Frontal cortex (tissue), 4 donors: ENCODE measurements around the gene ZNF20. TPM values are rescaled to one million over a fixed set of nuclear protein-coding genes. Genes with fewer than 3 reads are reported as not detected.
A peak's percentile ranks its signal among the peaks of the same experiment; 100 is the strongest.
"Not testable (repeated sequence)": the region's sequence is repeated elsewhere in the genome, so short reads cannot be mapped to it uniquely, and the experiment has no call there.

Source experiments
- DNase-seq, 2 donors: peaks; one replicate each; pipeline ENCODE4 v3.0.0; 2012; ENCODE audit warnings: low spot score in 2 of 2
- FAIRE-seq: peaks from 2 replicates; lab custom pipeline; 2012; peaks lifted over from hg19 to GRCh38; lab: Jason Lieb, UNC
- small RNA-seq: library from RNA; depleted of rRNA; stranded (forward); fragments of <200 nt; gene quantifications from one replicate; pipeline ENCODE3, GENCODE V24; 2014
- total RNA-seq: library from RNA; depleted of rRNA; stranded (reverse); fragments of >200 nt; gene quantifications from one replicate; pipeline ENCODE4 v1.2.3, GENCODE V29; 2014
- donor health status: control.
- donor health status: control.
- donor health status: control.

The ZNF20 gene
- total RNA-seq, 1 donor from 2014 or later = 6.1 TPM

DNA sequence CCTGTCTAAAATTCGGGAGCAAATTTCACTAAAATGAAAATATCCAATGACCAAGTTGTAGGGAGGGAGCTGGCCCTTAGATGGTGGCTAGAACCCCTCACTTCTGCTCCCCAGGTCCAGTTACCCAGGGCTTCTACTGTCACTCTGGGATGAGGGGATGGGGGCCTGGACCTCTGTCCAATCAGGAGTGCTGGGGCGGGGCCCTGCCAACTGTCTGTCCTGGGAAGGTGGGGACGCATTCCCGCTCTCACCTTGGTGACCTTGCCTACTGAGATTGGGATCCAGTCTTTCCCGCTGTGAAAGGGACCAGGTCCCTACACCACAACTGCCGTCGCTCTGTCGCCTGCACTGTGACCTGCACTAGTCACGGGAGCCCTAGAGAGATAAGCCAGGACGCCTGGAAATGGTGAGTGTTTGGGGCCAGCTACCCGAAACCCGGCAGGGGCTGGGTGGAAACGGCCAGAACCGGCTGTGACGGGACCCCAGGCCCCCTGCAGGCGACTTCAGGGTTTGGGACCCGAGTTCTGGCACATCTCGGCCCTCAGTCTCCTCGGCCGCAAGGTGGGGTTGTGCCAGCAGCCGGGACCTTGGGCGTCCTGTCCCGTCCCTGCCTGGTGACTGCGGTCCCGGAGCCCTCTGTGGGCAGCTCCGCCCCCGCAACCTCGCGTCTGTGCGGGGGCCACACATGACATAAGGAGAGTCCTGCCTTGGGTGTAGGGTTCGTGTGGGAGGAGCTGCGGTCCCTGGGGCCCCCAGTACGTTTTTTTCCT lies 22.8 kb downstream of the ZNF20 start:
- DNase-seq (no peak), FAIRE-seq (no peak)

DNA sequence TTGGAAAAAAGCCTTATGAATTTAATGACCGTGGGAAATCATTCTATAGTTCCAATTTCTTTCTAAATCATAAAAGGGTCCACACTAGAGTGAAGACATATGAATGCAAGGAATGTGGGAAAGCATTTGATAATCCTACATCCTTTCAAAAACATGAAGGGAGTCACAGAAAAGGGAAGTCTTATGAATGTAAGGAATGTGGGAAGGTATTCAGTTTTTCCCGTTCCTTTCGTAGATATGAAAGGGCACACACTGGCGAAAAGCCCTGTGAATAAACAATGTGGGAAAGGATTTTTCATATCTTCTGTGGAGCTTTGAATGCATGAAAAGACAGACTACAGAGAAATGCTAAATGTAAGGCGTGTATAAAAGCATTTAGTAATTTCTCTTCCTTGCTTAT lies 27.0 kb downstream of the ZNF20 start:
- DNase-seq (no peak), FAIRE-seq (no peak)

DNA sequence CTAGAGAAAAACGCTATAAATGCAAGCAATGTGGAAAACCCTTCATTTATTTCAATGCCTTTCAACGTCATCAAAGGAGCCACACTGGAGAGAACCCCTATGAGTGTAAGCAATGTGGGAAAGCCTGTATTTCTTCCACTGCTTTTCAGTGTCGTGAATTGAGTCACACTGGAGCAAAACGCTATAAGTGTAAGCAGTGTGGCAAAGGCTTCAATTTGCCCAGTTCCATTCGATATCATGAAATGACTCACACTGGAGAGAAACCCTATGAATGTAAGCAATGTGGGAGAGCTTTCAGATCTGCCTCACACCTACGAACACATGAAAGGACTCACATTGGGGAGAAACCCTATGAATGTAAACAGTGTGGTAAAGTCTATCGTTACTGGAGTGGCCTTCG lies 27.4 kb downstream of the ZNF20 start:
- DNase-seq = no peak
- no peak for FAIRE-seq

DNA sequence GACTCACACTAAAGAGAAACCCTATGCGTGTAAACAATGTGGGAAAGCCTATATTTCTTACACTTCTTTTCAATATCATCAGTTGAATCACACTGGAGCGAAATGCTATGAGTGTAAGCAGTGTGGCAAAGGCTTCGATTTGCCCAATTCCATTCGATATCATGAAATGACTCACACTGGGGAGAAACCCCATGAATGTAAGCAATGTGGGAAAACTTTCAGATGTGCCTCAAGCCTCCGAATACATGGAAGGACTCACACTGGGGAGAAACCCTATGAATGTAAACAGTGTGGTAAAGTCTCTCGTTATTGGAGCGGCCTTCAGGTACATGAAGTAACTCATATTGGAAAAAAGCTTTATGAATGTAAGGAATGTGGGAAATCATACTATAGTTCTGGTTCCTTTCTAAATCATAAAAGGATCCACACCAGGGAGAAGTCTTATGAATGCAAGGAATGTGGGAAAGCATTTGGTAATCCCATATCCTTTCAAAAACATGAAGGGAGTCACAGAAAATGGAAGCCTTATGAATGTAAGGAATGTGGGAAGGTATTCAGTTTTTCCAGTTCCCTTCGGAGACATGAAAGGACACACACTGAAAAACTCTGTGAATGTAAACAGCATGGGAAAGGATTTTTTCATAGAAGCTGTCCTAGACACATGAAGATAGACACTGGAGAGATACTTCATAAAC lies 28.1 kb downstream of the ZNF20 start:
- FAIRE-seq (no peak), DNase-seq (no peak)

DNA sequence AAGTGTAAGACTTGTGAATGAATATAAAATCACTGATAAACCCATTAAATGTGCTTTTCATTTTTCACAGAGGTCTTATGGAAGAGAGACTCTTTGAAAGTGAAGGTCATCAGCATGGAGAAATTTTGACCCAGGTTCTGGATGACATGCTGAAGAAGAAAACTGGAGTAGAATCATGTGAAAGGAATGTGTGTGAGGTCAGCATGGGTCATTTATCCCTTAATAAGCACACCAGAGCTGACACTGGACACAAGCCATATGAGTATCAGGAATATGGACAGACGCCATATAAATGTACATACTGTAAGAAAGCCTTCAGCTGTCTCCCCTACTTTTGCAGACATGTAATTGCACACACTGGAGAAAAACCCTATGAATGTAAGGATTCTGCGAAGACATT lies 29.0 kb downstream of the ZNF20 start:
- DNase-seq (no peak), FAIRE-seq (no peak)

DNA sequence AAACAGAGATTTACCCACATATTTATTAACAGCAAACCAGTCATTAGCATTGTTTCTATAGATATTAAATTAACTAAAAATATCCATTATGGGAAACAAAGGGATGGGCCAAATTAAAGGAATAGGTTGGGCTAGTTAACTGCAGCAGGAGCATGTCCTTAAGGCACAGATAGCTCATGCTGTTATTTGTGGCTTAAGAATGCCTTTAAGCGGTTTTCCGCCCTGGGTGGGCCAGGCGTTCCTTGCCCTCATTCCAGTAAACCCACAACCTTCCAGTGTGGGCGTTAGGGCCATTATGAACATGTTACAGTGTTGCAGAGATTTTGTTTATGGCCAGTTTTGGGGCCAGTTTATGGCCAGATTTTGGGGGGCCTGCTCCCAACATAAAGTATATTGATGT lies 36.2 kb downstream of the ZNF20 start:
- not testable (repeated sequence) for FAIRE-seq, DNase-seq

DNA sequence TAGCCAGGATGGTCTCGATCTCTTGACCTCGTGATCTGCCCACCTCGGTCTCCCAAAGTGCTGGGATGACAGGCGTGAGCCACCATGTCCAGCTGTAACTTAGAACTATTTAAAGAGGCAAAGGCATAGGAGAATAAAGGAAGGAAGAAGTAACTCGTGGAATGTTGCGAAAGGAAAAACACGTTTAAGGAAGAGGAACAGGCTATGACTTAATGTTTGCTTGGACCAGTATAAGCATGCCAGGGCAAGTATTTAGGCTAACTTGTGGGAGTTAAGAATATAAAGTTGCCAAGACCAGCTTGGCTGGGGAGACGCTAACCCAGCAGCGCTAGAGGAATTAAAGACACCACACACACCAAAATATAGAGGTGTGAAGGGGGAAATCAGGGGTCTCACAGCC lies 42.1 kb downstream of the ZNF20 start:
- DNase-seq = no peak
- FAIRE-seq = no peak

DNA sequence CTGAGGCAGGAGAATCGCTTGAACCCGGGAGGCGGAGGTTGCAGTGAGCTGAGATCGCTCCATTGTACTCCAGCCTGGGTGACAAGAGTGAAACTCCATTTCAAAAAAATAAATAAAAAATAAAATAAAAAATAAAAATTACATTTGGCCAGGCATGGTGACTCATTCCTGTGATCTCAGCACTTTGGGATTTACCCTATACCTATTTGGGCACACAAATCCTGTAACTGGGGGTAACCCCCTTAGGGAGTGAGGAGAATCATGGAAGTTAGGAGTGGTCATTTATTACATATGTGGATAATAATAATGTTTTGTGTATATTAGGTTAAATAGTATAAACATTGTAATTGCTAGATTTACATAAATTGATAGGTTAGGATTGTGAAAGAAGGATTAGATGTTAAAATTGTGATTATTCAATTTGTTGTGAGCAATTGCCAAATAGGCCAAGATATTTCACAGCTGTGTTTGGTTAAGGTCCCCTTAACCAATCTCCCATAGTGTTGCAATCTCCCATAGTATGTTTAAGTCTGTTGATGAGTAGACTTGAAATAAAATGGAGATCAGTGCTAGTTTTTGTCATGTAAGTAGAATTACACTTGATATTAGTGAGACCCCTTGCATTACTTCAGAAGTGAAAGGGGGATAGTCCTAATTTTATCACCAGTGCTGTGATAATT lies 44.9 kb downstream of the ZNF20 start:
- no peak for FAIRE-seq
- DNase-seq = no peak

DNA sequence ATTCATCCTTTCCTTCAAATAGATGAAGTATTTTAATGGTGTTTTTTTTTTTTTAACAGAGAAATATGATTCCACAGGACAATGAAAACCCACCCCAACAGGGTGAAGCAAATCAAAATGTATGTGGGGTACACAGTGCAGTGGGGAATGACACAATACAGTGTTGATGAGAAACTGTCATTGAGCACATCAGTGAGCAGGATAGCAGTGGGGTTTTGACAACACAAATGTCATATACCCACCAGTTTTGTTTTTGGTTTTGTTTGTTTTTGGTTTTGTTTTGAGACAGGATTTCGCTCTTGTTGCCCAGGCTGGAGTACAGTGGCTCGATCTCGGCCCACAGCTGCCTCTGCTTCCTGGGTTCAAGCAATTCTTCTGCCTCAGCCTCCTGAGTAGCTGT lies 46.4 kb downstream of the ZNF20 start:
- DNase-seq (no peak), FAIRE-seq (no peak)

DNA sequence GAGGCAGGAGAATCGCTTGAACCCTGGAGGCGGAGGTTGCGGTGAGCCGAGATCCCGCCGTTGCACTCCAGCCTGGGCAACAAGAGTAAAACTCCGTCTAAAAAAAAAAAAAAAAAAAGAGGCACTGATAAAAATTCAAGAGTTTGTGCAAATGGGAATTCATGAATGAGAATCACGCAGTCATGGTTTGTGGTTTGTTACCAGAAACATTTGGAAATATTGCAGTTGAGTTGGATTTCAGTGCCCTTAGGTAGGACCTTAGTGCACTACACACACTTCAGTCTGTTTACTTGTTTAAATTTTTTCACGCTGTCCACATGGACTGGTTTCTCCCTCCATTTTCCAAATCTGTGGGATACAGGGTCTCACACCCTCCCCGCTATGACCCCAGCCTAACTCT lies 47.2 kb downstream of the ZNF20 start:
- FAIRE-seq (no peak), DNase-seq (no peak)

DNA sequence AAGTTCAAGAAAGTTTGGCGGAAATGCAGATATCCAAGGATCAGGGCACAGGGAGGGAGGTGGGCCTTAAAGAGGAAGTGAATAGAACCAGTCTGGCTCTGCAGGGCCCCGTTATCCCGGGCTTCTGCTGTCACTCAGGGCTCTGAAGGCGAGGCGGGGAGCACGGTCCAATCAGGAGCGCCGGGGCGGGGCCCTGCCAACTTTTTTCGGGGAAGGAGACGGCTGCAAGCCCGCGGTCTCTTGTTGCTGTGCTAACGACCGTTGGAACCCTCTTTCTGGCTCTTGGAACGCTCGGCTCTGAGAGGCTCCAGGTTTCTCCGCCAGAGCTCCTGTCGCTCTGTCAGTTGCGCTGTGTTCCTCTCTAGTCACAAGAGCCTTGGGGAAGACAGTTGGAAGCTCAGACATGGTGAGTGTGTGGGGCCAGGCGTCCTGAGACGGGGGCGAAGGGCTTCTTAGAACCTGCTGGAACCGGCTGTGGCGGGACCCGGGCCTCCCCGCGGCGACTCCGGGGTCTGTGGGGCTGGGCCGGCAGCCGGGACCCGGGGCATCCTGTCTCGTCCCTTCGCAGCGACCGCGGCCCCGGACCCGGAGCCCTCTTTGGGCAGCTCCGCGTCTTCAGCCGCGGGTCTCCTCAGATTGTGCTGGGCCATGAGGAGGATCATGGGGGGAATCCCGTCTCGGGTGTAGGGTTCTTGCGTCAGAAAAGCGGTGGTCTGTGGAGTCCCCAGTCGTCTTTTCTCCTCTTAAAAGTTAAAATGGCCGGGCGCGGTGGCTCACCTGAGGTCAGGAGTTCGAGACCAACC lies 47.9 kb downstream of the ZNF20 start:
- no peak for FAIRE-seq
- peak; percentile 71 to 85 for DNase-seq

DNA sequence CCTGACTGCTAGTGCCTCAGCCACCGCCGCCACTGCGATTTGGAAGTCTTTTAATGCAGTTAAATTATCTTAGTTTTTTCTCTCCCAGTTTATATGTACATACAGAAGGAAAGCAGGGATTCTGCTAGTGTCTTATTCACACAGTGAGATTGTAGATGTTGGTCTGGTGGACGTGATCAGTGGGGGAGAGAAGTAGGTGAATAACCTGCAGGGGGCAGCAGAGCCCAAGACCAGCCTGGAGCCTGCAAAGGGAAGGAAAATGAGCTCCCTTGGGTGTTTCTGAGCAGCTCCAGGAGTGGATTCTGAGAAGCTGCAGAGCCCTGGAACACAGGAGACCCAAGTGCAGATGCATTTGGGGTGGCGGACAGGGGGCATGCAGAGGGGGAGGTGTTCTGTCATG lies 49.3 kb downstream of the ZNF20 start:
- FAIRE-seq (no peak), DNase-seq (peak; percentile 46 to 55)

DNA sequence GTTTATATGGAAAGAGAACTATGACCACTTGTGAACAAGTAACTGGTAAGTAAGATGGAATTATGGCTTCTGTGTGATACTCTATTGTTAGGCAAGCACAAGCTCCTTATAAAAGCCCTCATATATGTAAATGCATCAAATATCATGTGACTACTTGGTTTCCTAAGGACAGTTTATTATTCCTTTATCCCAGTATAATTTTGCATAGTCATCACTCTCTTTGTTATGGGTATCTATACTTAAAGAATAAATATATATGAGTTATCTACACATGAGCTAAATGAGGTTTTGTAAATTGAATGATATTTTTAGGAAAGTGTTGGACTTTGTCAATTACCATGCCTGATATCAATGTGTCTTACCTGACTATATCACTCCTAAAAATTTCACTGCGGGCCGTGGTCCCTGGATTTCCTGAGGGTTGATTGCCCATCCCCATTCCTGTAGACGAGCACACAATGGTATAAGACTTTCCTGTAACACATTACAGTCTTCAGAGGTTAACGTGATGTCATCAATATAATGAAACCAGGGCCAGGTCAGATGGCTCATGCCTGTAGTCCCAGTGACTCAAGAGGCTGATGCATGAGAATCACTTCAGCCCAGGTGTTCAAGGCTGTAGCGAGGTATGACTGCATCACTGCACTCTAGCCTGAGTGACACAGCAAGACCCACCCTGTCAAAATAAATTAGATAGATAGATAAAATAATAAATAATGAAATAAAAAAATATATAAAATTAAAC lies 54.9 kb downstream of the ZNF20 start:
- DNase-seq (no peak), FAIRE-seq (no peak)

DNA sequence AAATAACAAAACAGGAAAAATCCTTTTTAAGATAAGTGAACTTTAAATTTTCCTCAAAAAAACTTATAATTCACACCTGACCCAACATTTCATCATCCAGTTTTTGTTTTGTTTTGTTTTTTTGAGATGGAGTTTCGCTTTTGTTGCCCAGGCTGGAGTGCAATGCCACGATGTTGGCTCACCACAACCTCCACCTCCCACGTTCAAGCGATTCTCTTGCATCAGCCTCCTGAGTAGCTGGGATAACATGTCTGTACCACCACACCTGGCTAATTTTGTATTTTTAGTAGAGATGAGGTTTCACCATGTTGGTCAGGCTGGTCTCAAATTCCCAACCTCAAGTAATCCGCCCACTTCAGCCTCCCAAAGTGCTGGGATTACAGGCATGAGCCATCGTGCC lies 56.8 kb downstream of the ZNF20 start:
- not testable (repeated sequence) for DNase-seq, FAIRE-seq

Small RNA genes within 50 kb of the gene (small RNA-seq; reads per million reads assigned to genes)
- gene RF00019 = not detected
- not detected for gene RNA5SP467

Other genes starting within 250 kb of the ZNF20 start
- 13.5 TPM for gene ZNF700, start 215.2 kb downstream of the ZNF20 start, total RNA-seq
- gene ZNF763, start 175.3 kb downstream of the ZNF20 start, total RNA-seq = 4.5 TPM
- gene ZNF433, start 104.7 kb downstream of the ZNF20 start, total RNA-seq = 16.3 TPM
- 0.41 TPM for gene ZNF878, start 87.4 kb downstream of the ZNF20 start, total RNA-seq
- gene ZNF844, start 75.6 kb downstream of the ZNF20 start, total RNA-seq = 13.5 TPM
- gene ZNF625, start 16.4 kb upstream of the ZNF20 start, total RNA-seq = 29.3 TPM
- 25.7 TPM for gene ZNF136, start 22.7 kb upstream of the ZNF20 start, total RNA-seq
- gene ZNF44, start 154.5 kb upstream of the ZNF20 start, total RNA-seq = 17.5 TPM
- 0.82 TPM for gene ZNF563, start 193.3 kb upstream of the ZNF20 start, total RNA-seq
- 4.9 TPM for gene ZNF442, start 225.3 kb upstream of the ZNF20 start, total RNA-seq